IMR-90 (cell line): ENCODE data around the gene TULP4. TPM values are rescaled to one million over a fixed set of nuclear protein-coding genes. Genes with fewer than 3 reads are reported as not detected.

Source experiments
- ATAC-seq: fragments of 200-7000 bp; cut with Tn5 transposase; 2 replicates; pipeline ENCODE4 v1.9.1; 2020; ENCODE audit warnings: low read depth, mild to moderate bottlenecking, moderate library complexity
- BruUV-seq: library from RNA; stranded (reverse); fragments of 400-500 nt; replicated peaks from 2 replicates; lab custom pipeline; 2021; lab: Mats Ljungman, UMichigan
- CTCF ChIA-PET: fragments of 300-600 bp; formaldehyde crosslinking; extraction: SDS; loops from one replicate; lab custom pipeline; 2021; ENCODE audit warnings: antibody characterized with exemption; lab: Yijun Ruan, JAX
- POLR2A ChIA-PET: fragments of 300-600 bp; sonication (Branson Sonifier 250); formaldehyde crosslinking; loops from one replicate; lab custom pipeline; 2022; ENCODE audit warnings: antibody characterized with exemption; ENCODE audit not compliant: unreplicated experiment; lab: Charles Lee
- DNase-seq: peaks from one replicate; pipeline ENCODE4 v3.0.0; 2013
- H2AFZ ChIP-seq: replicated peaks from 2 replicates; pipeline ENCODE3; 2013; ENCODE audit warnings: low read length, mild to moderate bottlenecking; ENCODE audit not compliant: poor library complexity
- H2AK5ac ChIP-seq: 2 replicates; pipeline ENCODE4 v1.6.1; 2013; ENCODE audit warnings: low read depth, low read length, inconsistent platforms
- H2AK9ac ChIP-seq: replicated peaks from 2 replicates; pipeline ENCODE3; 2013; ENCODE audit warnings: mild to moderate bottlenecking, low read depth, low read length, moderate library complexity; ENCODE audit not compliant: poor library complexity
- H2BK120ac ChIP-seq: 2 replicates; pipeline ENCODE4 v1.6.1; 2013; ENCODE audit warnings: low read depth, low read length, inconsistent platforms
- H2BK15ac ChIP-seq: 3 replicates; pipeline ENCODE4 v1.6.1; 2013; ENCODE audit warnings: low read depth, low read length, inconsistent platforms
- H2BK20ac ChIP-seq: 2 replicates; pipeline ENCODE4 v1.6.1; 2013; ENCODE audit warnings: low read depth, mild to moderate bottlenecking, inconsistent platforms, low read length, moderate library complexity
- H2BK5ac ChIP-seq: 2 replicates; pipeline ENCODE4 v1.6.1; 2013; ENCODE audit warnings: mild to moderate bottlenecking, low read depth, low read length, inconsistent platforms; ENCODE audit not compliant: poor library complexity, severe bottlenecking
- H3K14ac ChIP-seq: replicated peaks from 2 replicates; pipeline ENCODE4 v1.6.1; 2013; ENCODE audit warnings: low read depth, low read length, inconsistent platforms
- H3K18ac ChIP-seq: 2 replicates; pipeline ENCODE4 v1.6.1; 2013; ENCODE audit warnings: low read depth, low read length, control low read depth
- H3K23ac ChIP-seq: 2 replicates; pipeline ENCODE4 v1.6.1; 2013; ENCODE audit warnings: low read depth, low read length, inconsistent platforms
- H3K27ac ChIP-seq: 2 replicates; pipeline ENCODE4 v1.5.1; 2013; ENCODE audit warnings: mild to moderate bottlenecking, control low read depth, low read length; ENCODE audit not compliant: insufficient read depth
- H3K27me3 ChIP-seq: 2 replicates; pipeline ENCODE4 v1.6.1; 2013; ENCODE audit warnings: low read length; ENCODE audit not compliant: control insufficient read depth, insufficient read depth
- H3K36me3 ChIP-seq: 2 replicates; pipeline ENCODE4 v1.6.1; 2013; ENCODE audit warnings: low read length, mixed read lengths; ENCODE audit not compliant: control insufficient read depth, insufficient read depth
- H3K4ac ChIP-seq: 2 replicates; pipeline ENCODE4 v1.6.1; 2013; ENCODE audit warnings: low read depth, low read length, inconsistent platforms
- H3K4me1 ChIP-seq: 2 replicates; pipeline ENCODE4 v1.6.1; 2013; ENCODE audit warnings: low read length, mixed read lengths; ENCODE audit not compliant: control insufficient read depth, insufficient read depth
- H3K4me2 ChIP-seq: 2 replicates; pipeline ENCODE4 v1.6.1; 2013; ENCODE audit warnings: low read depth, mild to moderate bottlenecking, control low read depth, low read length, moderate library complexity
- H3K4me3 ChIP-seq: 2 replicates; pipeline ENCODE4 v1.5.1; 2013; ENCODE audit warnings: low read depth, mild to moderate bottlenecking, control low read depth, low read length, moderate library complexity; ENCODE audit not compliant: insufficient read depth
- H3K56ac ChIP-seq: 2 replicates; pipeline ENCODE4 v1.6.1; 2013; ENCODE audit warnings: low read length, inconsistent platforms; ENCODE audit not compliant: insufficient read depth; ENCODE audit errors: extremely low read depth
- H3K79me1 ChIP-seq, 2 experiments: 2 replicates each; pipeline ENCODE4 v1.6.1; 2013; ENCODE audit warnings: low read length in 2 of 2, inconsistent platforms in 1 of 2, low read depth in 1 of 2
- H3K9ac ChIP-seq: 2 replicates; pipeline ENCODE4 v1.6.1; 2013; ENCODE audit warnings: low read depth, low read length, control low read depth
- H3K9me1 ChIP-seq: 2 replicates; pipeline ENCODE4 v1.6.1; 2013; ENCODE audit warnings: low read length, inconsistent platforms; ENCODE audit not compliant: insufficient read depth
- H3K9me3 ChIP-seq: 2 replicates; pipeline ENCODE4 v1.6.1; 2013; ENCODE audit warnings: low read length; ENCODE audit not compliant: control insufficient read depth, insufficient read depth
- H4K20me1 ChIP-seq: 2 replicates; pipeline ENCODE4 v1.6.1; 2013; ENCODE audit warnings: low read length, inconsistent platforms; ENCODE audit not compliant: insufficient read depth
- H4K5ac ChIP-seq: 2 replicates; pipeline ENCODE4 v1.6.1; 2013; ENCODE audit warnings: mild to moderate bottlenecking, low read depth, low read length, control low read depth
- H4K8ac ChIP-seq, 2 experiments: 2 replicates each; pipeline ENCODE4 v1.6.1; 2013; ENCODE audit warnings: low read depth in 2 of 2, low read length in 2 of 2, control low read depth in 1 of 2, inconsistent platforms in 1 of 2
- H4K91ac ChIP-seq: 2 replicates; pipeline ENCODE4 v1.6.1; 2013; ENCODE audit warnings: low read depth, low read length, inconsistent platforms; ENCODE audit not compliant: insufficient read depth
- CHD1 ChIP-seq: IDR thresholded peaks from 2 replicates; pipeline ENCODE4 v1.6.1; 2012; ENCODE audit warnings: low read depth, low read length, improper control_type of control experiment
- FOS ChIP-seq: fragments of 150-350 bp; IDR thresholded peaks from 2 replicates; pipeline ENCODE4 v1.6.1; 2016; ENCODE audit warnings: low read depth, low read length
- MAFK ChIP-seq: IDR thresholded peaks from 2 replicates; pipeline ENCODE4 v1.6.1; 2012; ENCODE audit warnings: low read depth, low read length, improper control_type of control experiment
- POLR2A ChIP-seq: IDR thresholded peaks from 2 replicates; pipeline ENCODE4 v1.6.1; 2012; ENCODE audit warnings: mild to moderate bottlenecking, low read depth, low read length
- RAD21 ChIP-seq: IDR thresholded peaks from 2 replicates; pipeline ENCODE4 v1.6.1; 2012; ENCODE audit warnings: low read length, improper control_type of control experiment
- RFX5 ChIP-seq: IDR thresholded peaks from 2 replicates; pipeline ENCODE4 v1.8.0; 2012; ENCODE audit warnings: low read depth, mild to moderate bottlenecking, low read length, moderate library complexity
- WGBS, 2 experiments: methylation state at CpG; one replicate each; pipeline versions ENCODE4 v1.1.5 to v1.1.7; 2013; ENCODE audit warnings: missing lambda C conversion rate in 2 of 2; ENCODE audit not compliant: insufficient read length in 1 of 2; ENCODE audit errors: extremely low coverage in 2 of 2; 5-methylcytosine and 5-hydroxymethylcytosine counted together
- dilution Hi-C: fragments of 300-500 bp; cut with HindIII; formaldehyde crosslinking; loops from one replicate; pipeline ENCODE4 v1.14.3; 2018; ENCODE audit warnings: low sequenced_read_pairs; ENCODE audit not compliant: unreplicated experiment
- in situ Hi-C: fragments of 300-500 bp; cut with MboI; formaldehyde crosslinking; loops from 3 replicates; pipeline ENCODE4 v1.14.3; 2019; ENCODE audit warnings: low sequenced_read_pairs, inconsistent platforms, mixed read lengths
- intact Hi-C: fragments of 100-400 bp; cut with micrococcal nuclease; formaldehyde crosslinking; loops from 2 replicates; pipeline ENCODE4 v1.10.0; 2022
- polyA plus RNA-seq, 3 experiments: library from polyadenylated mRNA; depleted of rRNA; stranded (reverse); fragments of >200 nt; gene quantifications; 2 replicates each; pipeline ENCODE4 v1.2.3, GENCODE V29; 2012; ENCODE audit warnings: low replicate concordance in 1 of 3
- total RNA-seq: library from RNA; depleted of rRNA; stranded (reverse); fragments of >200 nt; gene quantifications from 2 replicates; pipeline ENCODE4 v1.2.3, GENCODE V29; 2012
- TF ChIP-seq, protein P1 (sequence below): fragments of 150-350 bp; IDR thresholded peaks from 2 replicates; pipeline ENCODE4 v1.6.1; 2017; ENCODE audit warnings: mild to moderate bottlenecking, antibody characterized with exemption, low read length, low read depth

TULP4 gene
- total and polyA plus RNA-seq, 2 of the 4 experiments (the other 2 are of a cell fraction): 8.1 to 30.6 TPM

DNA sequence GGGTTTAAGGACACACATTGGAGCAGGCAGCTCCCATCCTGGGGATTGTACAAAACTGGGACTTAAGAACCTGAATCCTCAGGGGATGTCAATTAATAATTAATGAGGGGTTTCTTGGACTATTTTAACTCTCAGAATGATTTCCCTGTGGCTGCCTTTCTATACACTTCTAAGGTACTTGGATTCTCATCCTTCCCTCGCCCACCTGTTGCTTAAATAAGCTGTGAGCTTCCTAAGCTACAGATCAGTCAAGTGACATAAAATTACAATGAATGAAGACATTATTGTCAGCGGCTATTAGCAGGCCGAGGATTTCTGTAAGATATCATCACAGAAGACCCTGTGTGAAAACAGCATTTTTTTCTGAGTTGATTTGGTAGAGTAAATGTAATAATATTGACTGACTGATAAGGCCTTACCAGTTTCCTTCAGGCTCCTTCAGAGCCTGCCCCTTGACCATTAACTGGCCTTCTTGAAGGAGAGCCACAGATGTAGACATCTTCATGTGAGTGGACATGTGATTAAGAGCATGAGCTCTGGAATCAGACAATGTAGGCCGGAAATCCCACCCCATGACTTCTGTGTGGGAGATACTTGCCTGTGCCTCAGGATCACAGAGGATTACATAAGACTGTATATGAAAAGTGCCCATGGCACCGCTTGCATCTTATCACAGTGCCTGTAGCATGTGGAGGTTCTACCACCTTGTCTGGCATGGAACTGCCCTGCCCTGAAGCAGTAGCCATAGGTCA, 101.7 kb downstream of the TULP4 start:
- H3K4ac ChIP-seq: no peak overlapping the region
- H2BK15ac ChIP-seq: no peak overlapping the region
- H3K23ac ChIP-seq: no peak overlapping the region
- no peak overlapping the region for H2BK5ac ChIP-seq
- DNase-seq (no peak), ATAC-seq (no peak)
- H2AK9ac ChIP-seq: no peak overlapping the region
- no peak overlapping the region for H3K56ac ChIP-seq
- H4K8ac ChIP-seq: no peak overlapping the region
- in situ Hi-C loops (no loop called here), intact Hi-C loops (no loop called here), dilution Hi-C loops (no loop called here)
- ChIA-PET POLR2A (no interaction called here), CTCF (no interaction called here)
- no peak overlapping the region for H3K14ac ChIP-seq
- no TSS peak for BruUV-seq
- H3K18ac ChIP-seq: no peak overlapping the region
- H3K27me3 ChIP-seq: no peaks in the 10 kb centered on the region
- H3K4me1 ChIP-seq: peaks cover 10% of the 10 kb centered on the region
- H4K91ac ChIP-seq: no peak overlapping the region
- H3K36me3 ChIP-seq: peaks cover 5% of the 10 kb centered on the region
- H3K27ac ChIP-seq: no peak overlapping the region
- H2BK20ac ChIP-seq: no peak overlapping the region
- H3K4me3 ChIP-seq: no peak overlapping the region
- no peak overlapping the region; the same call in 1 of the 2 replicates for H2AK5ac ChIP-seq
- no peaks in the 10 kb centered on the region for H3K9me3 ChIP-seq
- no peak overlapping the region for H3K4me2 ChIP-seq
- peaks cover 10% of the 10 kb centered on the region for H3K9me1 ChIP-seq
- TF ChIP-seq, protein P1, sequence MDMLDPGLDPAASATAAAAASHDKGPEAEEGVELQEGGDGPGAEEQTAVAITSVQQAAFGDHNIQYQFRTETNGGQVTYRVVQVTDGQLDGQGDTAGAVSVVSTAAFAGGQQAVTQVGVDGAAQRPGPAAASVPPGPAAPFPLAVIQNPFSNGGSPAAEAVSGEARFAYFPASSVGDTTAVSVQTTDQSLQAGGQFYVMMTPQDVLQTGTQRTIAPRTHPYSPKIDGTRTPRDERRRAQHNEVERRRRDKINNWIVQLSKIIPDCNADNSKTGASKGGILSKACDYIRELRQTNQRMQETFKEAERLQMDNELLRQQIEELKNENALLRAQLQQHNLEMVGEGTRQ: no peak
- TF ChIP-seq CHD1 (no peak), FOS (no peak), RFX5 (no peak), RAD21 (no peak), MAFK (no peak), POLR2A (no peak)
- H4K5ac ChIP-seq: no peak overlapping the region
- 100% methylated on average over 1 of the region's 5 CpGs; no CpG with 5 or more reads in 1 of the 2 experiments for WGBS, 2 experiments
- no peaks in the 10 kb centered on the region; the same call in 1 of the 2 replicates for H4K20me1 ChIP-seq
- H3K9ac ChIP-seq: no peak overlapping the region
- no peak overlapping the region for H2AFZ ChIP-seq
- no peak overlapping the region for H2BK120ac ChIP-seq
- peaks cover 5 to 37% of the 10 kb centered on the region in 2 experiments; a peak in 3 of 4 replicates for H3K79me1 ChIP-seq
